K562 (cell line): ENCODE measurements around the gene CRHR1. TPM values are rescaled to one million over a fixed set of nuclear protein-coding genes. Genes with fewer than 3 reads are reported as not detected.

ENCODE experiments used
- ATF1 ChIP-seq, 2 experiments: fragments of 450-650 bp in 1 of 2; IDR thresholded peaks; 2 replicates each; pipeline ENCODE4 v1.6.1; 2016; ENCODE audit warnings: missing compliant biosample characterization in 1 of 2, missing genetic modification characterization in 1 of 2
- BDP1 ChIP-seq: IDR thresholded peaks from 3 replicates; pipeline ENCODE4 v1.6.1; 2011; ENCODE audit not compliant: insufficient read length, insufficient read depth
- CAMTA2 ChIP-seq: fragments of 250-450 bp; sonication (Bioruptor Pico); conservative IDR thresholded peaks from 2 replicates; pipeline ENCODE4 v1.5.1; 2022
- HLTF ChIP-seq: fragments of 450-650 bp; IDR thresholded peaks from 2 replicates; pipeline ENCODE4 v1.6.1; 2016
- POLR3G ChIP-seq: IDR thresholded peaks from 2 replicates; pipeline ENCODE4 v1.6.1; 2011; ENCODE audit not compliant: insufficient read length, insufficient replicate concordance; ENCODE audit errors: extremely low read depth
- ZBTB7A ChIP-seq: IDR thresholded peaks from 2 replicates; pipeline ENCODE4 v1.6.1; 2011; ENCODE audit warnings: low read depth, mild to moderate bottlenecking, low read length, moderate library complexity, borderline replicate concordance; ENCODE audit not compliant: control insufficient read depth
- polyA plus RNA-seq, 8 experiments: library from polyadenylated mRNA; depleted of rRNA in 4 of 8; stranded (reverse) in 5 of 8; unstranded in 3 of 8; fragments of >200 nt; fragmentation: Nextera tagmentation in 2 of 8; fragmentation: Illumina TruSeq in 1 of 8; extraction: Ambion mirVana in 2 of 8; extraction: Trizol in 1 of 8; gene quantifications; 2 replicates each; pipeline versions ENCODE4 v1.2.1 to v1.2.3, GENCODE V29; 2011 to 2014; ENCODE audit warnings: inconsistent platforms in 1 of 8, missing spikeins in 1 of 8
- total RNA-seq, 7 experiments: library from RNA; depleted of rRNA in 6 of 7; stranded (reverse); fragments of >200 nt in 6 of 7; fragmentation: Illumina TruSeq in 2 of 7; extraction: Trizol in 2 of 7; gene quantifications; 2 replicates each; pipeline versions ENCODE4 v1.2.1 to v1.2.3, GENCODE V29; 2011 to 2021; ENCODE audit warnings: low replicate concordance in 1 of 7
- TF ChIP-seq, protein P1 (sequence below): fragments of 450-650 bp; IDR thresholded peaks from 2 replicates; pipeline ENCODE4 v1.7.1; 2018; ENCODE audit warnings: mild to moderate bottlenecking, low read depth; ENCODE audit not compliant: partially characterized antibody
- TF ChIP-seq, protein P2 (sequence below): fragments of 250-450 bp; sonication (Bioruptor Pico); IDR thresholded peaks from 2 replicates; pipeline ENCODE4 v1.4.0; 2020; ENCODE audit warnings: mild to moderate bottlenecking, moderate library complexity, borderline replicate concordance

The CRHR1 gene
- total and polyA plus RNA-seq, 9 of the 15 experiments (the other 6 are each of a cell fraction or from before 2014, with no cell fraction given) = 0.05 TPM; not detected in 8

DNA sequence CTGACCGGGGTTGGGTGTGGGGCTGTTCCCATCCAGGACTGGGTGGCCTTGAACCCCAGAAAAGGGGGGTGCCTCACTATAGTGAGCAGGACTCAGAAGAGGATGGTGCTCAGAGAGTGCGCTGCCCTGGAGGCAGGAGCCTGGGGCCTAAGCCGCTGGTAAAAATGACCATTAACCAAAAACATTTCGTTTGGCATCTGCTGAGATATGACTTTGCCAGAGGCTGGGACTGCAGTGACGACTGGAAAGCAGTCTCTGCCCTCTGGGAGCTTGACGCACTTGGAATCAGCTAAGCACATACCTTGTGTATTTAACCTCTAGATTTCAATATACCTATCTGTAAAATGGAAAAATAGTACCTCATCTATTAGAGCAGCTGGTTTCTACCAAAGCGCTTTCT lies 7.2 kb upstream of the CRHR1 start (continued):
- no peak for TF ChIP-seq HLTF
- TF ChIP-seq, protein P1, sequence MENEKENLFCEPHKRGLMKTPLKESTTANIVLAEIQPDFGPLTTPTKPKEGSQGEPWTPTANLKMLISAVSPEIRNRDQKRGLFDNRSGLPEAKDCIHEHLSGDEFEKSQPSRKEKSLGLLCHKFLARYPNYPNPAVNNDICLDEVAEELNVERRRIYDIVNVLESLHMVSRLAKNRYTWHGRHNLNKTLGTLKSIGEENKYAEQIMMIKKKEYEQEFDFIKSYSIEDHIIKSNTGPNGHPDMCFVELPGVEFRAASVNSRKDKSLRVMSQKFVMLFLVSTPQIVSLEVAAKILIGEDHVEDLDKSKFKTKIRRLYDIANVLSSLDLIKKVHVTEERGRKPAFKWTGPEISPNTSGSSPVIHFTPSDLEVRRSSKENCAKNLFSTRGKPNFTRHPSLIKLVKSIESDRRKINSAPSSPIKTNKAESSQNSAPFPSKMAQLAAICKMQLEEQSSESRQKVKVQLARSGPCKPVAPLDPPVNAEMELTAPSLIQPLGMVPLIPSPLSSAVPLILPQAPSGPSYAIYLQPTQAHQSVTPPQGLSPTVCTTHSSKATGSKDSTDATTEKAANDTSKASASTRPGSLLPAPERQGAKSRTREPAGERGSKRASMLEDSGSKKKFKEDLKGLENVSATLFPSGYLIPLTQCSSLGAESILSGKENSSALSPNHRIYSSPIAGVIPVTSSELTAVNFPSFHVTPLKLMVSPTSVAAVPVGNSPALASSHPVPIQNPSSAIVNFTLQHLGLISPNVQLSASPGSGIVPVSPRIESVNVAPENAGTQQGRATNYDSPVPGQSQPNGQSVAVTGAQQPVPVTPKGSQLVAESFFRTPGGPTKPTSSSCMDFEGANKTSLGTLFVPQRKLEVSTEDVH = no peak
- no peak for TF ChIP-seq ZBTB7A
- no peak for TF ChIP-seq CAMTA2
- TF ChIP-seq BDP1 = no peak
- TF ChIP-seq POLR3G = no peak
- TF ChIP-seq, protein P2, sequence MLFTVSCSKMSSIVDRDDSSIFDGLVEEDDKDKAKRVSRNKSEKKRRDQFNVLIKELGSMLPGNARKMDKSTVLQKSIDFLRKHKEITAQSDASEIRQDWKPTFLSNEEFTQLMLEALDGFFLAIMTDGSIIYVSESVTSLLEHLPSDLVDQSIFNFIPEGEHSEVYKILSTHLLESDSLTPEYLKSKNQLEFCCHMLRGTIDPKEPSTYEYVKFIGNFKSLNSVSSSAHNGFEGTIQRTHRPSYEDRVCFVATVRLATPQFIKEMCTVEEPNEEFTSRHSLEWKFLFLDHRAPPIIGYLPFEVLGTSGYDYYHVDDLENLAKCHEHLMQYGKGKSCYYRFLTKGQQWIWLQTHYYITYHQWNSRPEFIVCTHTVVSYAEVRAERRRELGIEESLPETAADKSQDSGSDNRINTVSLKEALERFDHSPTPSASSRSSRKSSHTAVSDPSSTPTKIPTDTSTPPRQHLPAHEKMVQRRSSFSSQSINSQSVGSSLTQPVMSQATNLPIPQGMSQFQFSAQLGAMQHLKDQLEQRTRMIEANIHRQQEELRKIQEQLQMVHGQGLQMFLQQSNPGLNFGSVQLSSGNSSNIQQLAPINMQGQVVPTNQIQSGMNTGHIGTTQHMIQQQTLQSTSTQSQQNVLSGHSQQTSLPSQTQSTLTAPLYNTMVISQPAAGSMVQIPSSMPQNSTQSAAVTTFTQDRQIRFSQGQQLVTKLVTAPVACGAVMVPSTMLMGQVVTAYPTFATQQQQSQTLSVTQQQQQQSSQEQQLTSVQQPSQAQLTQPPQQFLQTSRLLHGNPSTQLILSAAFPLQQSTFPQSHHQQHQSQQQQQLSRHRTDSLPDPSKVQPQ (CRISPR knock-in tag) = no peak
- no peak for TF ChIP-seq ATF1 (CRISPR knock-in tag; IDR thresholded peaks at IDR 0.05)
- TF ChIP-seq ATF1 (tag; IDR thresholded peaks at IDR 0.05) = no peak
- TF ChIP-seq, all 486 proteins: peak for 0
